GM21619 (cell line): ENCODE data around the gene PLGRKT.
"Not testable (repeated sequence)": the region's sequence is repeated elsewhere in the genome, so short reads cannot be mapped to it uniquely, and the experiment has no call there.

Source experiments
- ATAC-seq: cut with Tn5 transposase; IDR thresholded peaks from one replicate; pipeline ENCODE4 v1.9.1; 2021; ENCODE audit not compliant: unreplicated experiment

Gene PLGRKT

DNA sequence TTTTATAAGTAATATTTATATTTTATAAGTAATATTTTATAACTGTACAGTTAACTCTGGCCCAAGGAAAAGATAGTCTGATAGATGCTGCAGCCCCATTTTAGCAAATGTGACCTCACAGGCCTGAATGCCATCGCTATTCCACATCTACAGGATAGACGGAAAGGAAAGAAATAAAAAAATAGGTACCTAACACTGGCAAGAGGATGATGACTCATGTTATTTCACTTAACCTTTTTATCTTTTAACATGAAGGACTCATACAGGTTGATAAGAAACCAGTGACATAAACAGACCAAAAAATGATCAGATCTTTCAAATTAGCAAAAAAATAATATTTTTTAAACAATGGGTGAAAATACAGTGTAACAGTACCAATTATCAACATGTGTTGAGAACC lies 15.3 kb upstream of the PLGRKT start:
- no peak for ATAC-seq

DNA sequence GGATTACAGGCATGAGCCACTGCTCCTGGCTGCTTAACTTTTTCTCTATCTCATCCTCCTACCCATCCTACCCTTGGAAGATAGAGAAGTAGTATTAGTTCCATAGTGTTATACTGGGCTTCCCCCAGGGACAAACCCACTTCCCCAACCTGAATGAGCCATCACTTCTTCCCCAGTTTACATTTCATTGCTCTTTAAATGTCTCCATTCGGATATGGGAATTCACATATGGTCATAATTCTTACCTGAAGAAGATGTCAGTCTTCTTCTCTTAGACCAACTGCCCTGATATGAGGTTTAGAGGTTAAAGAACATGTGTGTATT lies 14.5 kb upstream of the PLGRKT start:
- no peak for ATAC-seq

DNA sequence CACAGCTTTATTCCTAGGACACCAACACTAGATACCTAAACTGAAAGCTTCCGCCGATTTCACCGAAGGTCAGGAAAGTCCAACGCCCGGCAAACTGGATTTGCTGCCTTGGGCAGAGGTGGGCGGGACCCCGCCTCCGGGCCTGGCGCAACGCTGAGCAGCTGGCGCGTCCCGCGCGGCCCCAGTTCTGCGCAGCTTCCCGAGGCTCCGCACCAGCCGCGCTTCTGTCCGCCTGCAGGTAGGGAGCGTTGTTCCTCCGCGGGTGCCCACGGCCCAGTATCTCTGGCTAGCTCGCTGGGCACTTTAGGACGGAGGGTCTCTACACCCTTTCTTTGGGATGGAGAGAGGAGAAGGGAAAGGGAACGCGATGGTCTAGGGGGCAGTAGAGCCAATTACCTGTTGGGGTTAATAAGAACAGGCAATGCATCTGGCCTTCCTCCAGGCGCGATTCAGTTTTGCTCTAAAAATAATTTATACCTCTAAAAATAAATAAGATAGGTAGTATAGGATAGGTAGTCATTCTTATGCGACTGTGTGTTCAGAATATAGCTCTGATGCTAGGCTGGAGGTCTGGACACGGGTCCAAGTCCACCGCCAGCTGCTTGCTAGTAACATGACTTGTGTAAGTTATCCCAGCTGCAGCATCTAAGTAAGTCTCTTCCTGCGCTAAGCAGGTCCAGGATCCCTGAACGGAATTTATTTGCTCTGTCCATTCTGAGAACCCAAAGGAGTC lies 12.8 kb upstream of the PLGRKT start, which contains the start of gene CD274:
TSS of gene CD274 (plus strand) at position 184 of the 733 bp plus-strand sequence. CDS start 5,572 bp downstream, outside the sequence.
- peak; percentile 54 for ATAC-seq

DNA sequence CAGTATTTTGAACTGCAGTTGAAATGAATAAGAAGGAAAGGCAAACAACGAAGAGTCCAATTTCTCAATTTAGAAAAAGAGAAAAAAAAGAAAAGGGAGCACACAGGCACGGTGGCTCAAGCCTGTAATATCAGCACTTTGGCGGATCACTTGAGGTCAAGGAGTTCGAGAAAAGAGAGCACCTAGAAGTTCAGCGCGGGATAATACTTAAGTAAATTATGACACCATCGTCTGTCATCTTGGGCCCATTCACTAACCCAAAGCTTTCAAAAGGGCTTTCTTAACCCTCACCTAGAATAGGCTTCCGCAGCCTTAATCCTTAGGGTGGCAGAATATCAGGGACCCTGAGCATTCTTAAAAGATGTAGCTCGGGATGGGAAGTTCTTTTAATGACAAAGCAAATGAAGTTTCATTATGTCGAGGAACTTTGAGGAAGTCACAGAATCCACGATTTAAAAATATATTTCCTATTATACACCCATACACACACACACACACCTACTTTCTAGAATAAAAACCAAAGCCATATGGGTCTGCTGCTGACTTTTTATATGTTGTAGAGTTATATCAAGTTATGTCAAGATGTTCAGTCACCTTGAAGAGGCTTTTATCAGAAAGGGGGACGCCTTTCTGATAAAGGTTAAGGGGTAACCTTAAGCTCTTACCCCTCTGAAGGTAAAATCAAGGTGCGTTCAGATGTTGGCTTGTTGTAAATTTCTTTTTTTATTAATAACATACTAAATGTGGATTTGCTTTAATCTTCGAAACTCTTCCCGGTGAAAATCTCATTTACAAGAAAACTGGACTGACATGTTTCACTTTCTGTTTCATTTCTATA lies 12.0 kb upstream of the PLGRKT start:
- ATAC-seq, result no peak

DNA sequence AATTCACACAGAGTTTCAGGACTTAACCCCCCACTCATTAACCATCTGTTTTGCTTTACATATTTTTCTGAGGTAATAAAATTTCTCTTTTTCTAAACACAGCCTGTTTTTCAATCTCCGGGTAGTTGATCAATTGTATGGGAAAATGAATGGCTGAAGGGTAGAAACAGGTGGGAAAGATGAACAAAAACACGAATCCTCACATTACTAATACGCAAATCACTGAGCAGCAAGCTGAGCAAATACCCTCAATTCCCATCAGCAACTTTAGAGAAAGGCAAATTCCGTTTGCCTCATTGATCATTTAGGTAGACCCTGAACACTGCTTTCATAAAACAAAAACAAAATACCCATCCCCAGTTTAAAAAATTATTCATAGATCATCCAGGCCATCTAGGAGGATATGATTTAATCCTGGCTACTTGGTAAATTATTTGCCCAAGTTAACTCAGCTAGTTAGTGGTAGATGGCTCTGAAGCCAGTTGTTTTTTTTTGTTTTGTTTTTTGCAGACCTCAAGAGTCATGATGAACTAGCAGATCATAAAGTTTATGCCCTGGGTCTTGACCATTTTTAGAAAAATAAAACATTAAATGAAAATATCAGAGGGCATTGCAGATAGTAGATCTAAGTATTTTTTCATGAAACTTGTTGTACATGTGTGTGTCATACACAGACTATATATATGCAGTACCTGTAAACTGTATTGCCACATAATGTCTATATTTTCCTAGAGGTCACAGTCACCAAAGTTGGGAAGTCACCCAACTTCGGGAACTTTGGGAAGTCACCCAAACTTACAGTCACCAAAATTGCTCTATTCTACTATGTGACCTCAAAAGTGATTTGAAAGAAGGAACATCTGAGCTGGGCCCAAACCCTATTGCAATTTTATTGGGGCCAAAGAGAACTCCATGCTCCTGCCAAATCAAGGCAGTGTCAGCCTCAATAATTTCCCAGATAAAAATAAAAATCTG lies 11.0 kb upstream of the PLGRKT start:
- ATAC-seq, result no peak

DNA sequence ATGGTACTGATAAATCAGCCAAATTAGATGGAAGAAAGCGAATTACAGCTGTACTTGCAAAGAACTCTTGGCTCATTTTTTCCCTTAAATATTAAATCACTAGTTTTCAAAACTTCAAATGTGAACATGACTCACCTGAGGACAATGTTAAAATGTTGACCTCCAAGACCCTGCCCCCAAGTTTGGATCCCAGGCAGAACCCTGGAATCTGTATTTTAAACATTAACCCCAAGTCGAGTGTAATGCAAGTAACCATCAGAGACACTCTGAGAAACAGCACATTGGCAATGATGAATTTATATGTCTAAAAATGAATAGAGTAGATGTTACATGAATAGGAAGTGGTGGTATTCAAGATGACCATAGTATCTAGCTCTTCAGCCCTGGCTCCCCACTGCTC lies 10.3 kb upstream of the PLGRKT start:
- ATAC-seq, result no peak

DNA sequence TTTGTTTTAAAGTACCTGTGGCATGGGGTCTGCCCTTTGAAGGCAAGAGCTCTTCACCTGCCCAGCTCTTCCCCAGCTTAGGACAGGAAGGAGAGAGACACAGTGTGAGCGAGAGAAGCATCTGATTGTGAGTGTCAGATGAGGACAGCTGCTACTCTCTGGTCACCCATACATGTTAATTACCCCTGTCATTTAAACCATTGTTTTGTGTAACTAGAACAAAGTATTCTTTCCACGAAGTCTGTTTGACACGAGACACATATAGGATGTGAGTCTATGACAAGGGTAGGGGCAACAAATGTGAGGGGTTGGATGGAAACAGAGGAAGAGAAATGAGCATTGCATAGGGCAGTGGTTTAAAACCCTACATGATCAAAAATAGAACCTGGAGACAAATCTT lies 9.6 kb upstream of the PLGRKT start:
- no peak for ATAC-seq

DNA sequence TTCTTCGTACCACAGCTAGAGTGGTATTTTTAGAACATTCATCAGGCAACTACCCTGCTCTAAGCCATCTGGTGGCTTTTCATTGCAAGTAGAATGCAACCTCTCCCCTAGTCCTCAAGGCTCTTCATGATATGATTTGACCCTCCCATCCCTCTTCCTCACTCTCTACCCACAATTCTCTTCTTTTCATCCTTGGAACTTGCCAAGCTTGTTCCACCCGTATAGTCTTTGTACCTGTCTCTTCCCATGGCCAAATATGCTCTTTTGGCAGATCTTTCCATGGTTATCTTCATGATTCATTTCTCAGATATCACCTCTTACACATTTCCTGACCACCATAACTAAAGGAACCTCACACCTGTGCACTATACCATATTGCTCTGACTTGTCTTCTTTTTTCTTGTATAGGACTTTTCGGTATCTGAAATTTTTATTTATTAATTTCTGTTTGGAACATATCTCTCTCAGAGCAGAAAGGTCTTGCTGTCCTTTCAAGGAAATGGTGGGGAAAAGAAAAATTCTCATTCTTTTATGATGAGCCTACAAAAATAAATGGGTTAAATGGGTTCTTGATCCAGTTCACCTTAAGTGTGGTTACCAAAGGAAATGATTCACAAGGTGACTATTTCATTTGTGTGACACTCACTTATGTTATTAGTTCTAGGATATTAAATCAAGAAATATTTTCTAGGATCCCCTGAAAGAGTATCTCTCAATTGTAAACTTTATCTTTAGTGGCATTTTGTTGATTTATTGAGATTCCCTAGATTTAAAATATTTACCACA lies 8.9 kb upstream of the PLGRKT start:
- ATAC-seq, result no peak

DNA sequence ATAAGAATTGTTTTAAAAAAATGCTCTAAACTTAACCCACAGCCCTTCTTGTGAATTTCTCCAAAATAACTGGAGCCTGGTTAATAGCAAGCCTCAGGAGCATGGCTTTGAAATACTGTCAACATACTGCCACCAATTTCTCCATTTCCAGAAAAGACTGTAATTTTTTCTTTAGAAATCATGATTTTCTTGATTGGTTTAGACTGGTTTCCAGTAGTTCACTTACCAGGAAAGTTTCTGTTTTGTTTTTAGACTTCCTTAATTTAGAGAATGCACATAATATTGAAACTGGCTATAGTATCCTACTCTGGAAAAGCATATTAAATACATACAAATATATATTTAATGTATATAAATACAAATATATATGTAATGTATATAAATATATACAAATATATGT lies 8.2 kb upstream of the PLGRKT start:
- ATAC-seq, result no peak

DNA sequence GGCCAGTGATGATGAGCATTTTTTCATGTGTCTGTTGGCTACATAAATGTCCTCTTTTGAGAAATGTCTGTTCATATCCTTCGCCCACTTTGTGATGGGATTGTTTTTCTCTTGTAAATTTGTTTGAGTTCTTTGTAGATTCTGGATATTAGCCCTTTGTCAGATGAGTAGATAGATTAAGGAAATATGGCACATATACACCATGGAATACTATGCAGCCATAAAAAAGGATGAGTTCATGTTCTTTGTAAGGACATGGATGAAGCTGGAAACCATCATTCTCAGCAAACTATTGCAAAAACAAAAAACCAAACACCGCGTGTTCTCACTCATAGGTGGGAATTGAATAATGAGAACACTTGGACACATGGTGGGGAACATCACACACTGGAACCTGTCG lies 7.4 kb upstream of the PLGRKT start:
- ATAC-seq, result not testable (repeated sequence)

DNA sequence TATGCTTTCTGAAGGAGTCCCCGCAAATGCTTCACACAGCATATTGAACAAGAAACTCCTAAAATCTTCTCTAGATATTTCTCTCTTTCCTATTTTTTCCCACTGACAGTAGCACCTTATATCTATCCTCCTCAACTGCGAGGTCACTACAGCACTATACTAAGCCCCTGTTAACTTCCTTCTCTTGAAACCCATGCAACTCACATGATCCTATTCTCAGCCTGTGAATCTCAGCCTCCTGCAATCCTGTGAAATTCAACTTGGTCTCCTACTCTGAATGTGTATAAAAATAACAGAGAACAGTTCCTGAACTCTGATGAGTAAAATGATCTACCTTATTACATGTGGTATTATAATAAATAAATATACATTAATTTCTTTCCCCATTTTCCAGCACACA lies 6.1 kb upstream of the PLGRKT start:
- ATAC-seq, result no peak

DNA sequence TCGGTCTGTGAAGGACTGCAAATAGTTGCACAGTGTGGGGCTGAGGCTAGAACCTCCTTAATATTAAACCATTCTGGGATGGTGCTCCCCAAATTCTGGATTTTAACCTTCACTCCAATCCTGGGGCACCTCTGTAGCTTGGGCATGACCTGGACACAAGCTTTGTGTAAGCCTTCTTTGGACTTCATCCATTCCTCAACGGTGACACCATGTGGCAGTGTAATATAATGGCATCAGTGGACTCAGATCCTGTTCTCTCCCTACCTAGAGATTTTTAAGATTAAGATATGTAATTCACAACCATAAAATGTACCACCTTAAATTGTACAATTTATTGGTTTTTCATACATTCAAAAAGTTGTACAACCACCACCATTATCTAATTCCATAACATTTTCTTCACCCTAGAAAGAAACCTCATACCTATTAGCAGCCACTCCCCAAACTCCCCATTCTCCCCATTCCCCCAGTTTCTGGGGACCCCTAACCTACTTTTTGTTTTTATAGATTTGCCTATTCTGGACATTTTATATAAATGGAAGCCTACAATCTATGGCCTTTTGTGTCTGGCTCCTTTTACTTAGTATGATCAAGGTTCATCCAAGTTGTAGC lies 4.8 kb upstream of the PLGRKT start:
- no peak for ATAC-seq

DNA sequence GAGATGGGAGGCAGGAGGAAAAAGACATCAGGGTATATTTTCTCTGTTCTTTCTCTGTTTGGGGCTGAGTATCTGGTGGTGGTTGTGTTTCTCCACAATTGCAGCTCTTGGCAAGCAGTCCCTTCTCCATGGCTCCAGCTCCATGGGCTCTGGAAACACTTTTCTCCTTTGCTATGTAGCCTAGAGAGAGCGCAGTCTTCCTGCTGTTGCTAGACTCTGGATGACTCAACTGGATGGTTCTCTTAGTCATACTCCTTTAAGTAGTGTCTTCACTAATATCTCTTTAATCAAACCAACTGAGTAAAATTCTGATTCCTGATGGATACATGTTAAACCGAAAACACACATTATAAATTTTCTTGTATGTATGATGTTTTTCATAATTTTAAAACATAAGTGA lies 3.3 kb upstream of the PLGRKT start:
- no peak for ATAC-seq

DNA sequence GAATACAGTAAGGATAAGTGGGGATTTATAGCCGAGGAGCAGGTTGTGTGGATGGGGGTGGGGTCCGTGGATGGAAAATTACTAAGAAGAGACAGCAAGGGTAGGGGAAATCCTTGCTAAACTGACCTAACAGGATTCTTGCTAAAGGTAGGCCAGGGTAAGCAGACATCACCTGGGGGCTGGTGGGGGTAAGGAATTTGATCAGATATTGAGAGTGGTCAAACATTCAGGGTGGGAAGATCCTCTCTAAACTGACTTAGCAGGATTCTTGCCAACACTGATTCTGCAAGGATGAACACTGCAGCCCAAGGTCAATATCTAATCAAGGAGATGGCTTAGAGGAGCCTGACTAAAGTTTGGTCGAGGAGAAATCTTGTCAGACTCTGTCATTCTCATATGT lies 2.7 kb upstream of the PLGRKT start:
- no peak for ATAC-seq

DNA sequence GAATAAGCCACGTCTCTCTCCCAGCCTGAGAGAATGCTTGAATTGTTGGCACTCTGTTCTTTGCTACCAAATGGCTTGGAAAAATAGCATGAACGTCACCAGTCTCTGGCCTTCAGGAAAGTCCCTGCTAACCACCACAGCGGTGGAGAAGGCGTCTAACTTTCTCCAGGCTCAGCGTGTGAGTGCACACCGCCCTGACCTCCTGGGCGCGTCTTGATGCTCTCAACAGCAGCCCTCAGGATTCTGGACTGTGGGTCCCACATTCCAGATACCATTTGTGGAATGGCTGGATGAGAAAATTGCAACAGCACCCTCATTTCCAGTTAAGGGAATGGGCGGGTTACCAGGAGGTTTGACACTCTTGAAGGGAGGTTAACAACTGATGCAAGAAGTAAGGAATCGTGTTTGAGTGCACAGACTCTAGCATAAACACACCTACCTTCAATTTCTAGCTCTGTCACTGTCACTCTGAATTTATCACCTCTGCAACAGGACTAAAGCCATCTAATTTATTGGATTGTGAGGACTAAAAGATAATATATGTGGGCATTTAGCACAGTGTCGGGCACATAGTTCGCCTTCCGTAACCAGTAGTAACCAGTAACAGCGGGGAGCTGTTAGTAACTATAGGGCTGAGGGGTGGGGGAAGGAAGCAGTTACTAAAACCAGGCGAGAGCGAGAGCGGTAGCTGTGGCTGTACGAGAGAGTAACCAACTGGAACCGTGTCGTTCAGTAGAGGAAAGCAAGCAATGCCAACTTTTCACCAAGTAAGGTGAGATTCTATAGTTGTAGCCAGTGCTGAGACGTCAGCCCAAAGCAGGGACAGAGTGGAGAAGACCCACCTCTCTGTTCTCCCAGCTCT lies 807 bp upstream of the PLGRKT start:
- ATAC-seq, result peak; percentile 65

DNA sequence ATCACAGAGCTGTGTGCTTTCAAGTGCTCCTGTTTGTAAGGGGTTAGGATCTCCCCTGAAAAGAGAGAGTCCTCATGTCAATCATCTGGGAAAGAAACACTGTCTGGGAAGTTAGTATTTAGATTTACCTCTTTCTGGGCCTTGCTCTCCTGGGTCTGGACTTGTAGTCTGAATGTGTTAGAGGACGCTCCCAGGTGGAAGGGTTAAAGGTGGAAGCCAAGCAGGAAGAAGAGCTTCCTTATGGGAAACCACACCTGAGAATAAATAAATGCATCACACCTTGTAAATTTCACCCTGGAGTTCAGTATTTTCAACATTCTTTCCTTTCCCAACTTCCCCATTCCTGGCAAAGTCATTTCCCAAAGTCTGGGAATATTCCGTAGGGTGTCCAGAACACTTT lies 1.3 kb downstream of the PLGRKT start:
- ATAC-seq, result no peak

DNA sequence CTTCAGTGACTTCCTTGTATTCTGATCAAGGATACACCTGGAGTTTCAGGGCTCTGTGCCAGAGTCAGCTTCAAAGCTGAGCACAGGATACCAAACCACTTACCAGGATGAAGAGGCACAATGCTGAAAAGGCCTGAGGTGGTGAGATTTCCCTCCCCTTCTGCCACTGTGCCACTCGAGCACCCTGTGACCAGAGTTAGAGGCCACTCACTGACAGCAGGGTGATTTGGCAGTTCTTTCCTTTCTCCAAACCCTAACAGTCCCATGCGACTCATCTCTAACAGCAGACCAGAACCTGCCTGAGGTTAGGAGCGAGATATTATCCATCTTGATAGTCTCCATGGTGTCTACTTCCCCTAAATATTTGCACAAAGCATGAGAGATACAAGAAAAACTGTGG lies 1.8 kb downstream of the PLGRKT start:
- no peak for ATAC-seq

DNA sequence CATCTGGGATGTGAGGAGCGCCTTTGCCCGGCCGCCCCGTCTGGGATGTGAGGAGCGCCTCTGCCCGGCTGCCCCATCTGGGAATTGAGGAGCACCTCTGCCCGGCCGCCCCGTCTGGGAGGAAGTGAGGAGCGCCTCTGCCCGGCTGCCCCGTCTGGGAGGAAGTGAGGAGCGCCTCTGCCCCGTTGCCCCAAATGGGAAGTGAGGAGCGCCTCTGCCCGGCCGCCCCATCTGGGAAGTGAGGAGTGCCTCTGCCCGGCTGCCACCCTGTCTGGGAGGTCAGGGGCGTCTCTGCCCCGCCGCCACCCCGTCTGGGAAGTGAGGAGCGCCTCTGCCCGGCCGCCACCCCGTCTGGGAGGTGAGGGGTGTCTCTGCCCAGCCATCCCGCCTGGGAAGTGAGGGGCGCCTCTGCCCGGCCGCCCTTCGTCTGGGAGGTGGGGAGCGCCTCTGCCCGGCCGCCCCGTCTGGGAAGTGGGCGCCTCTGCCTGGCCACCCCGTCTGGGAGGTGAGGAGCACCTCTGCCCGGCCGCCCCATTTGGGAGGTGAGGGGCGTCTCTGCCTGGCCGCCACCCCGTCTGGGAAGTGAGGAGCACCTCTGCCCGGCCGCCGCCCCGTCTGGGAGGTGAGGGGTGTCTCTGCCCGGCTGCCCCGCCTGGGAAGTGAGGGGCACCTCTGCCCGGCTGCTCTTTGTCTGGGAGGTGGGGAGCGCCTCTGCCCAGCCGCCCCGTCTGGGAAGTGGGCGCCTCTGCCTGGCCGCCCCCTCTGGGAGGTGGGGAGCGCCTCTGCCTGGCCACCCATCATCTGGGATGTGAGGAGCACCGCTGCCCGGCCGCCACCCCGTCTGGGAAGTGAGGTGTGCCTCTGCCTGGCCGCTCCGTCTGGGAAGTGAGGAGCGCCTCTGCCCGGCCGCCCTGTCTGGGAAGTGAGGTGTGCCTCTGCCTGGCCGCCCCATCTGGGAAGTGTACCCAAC lies 3.6 kb downstream of the PLGRKT start:
- not testable (repeated sequence) for ATAC-seq
